HL-60 (cell line): ENCODE measurements around the gene ATP2B3.
"Not testable (repeated sequence)": the region's sequence is repeated elsewhere in the genome, so short reads cannot be mapped to it uniquely, and the experiment has no call there.

Experiments
- DNase-seq, 2 experiments: peaks; one replicate each; pipeline ENCODE4 v3.0.0-alpha.2; 2010 to 2020; ENCODE audit warnings: low read depth in 1 of 2, low spot score in 1 of 2
- H3K27ac ChIP-seq: fragments of 250-450 bp; sonication (Bioruptor Pico); replicated peaks from 2 replicates; pipeline ENCODE4 v1.5.1; 2020; ENCODE audit warnings: mild to moderate bottlenecking, moderate library complexity
- H3K27me3 ChIP-seq: fragments of 250-450 bp; sonication (Bioruptor Pico); 2 replicates; pipeline ENCODE4 v1.5.1; 2021; ENCODE audit warnings: mild to moderate bottlenecking, moderate library complexity; ENCODE audit not compliant: insufficient read depth, poor library complexity, severe bottlenecking
- H3K4me3 ChIP-seq: replicated peaks from 2 replicates; pipeline ENCODE4 v1.5.1; 2011; ENCODE audit warnings: mild to moderate bottlenecking, control low read depth, low read length; ENCODE audit not compliant: insufficient read depth
- GABPA ChIP-seq: IDR thresholded peaks from 2 replicates; pipeline ENCODE4 v1.6.1; 2012; ENCODE audit warnings: low read depth
- POLR2AphosphoS5 ChIP-seq: IDR thresholded peaks from 2 replicates; pipeline ENCODE4 v1.6.1; 2012; ENCODE audit warnings: low read depth
- REST ChIP-seq: IDR thresholded peaks from 2 replicates; pipeline ENCODE4 v1.6.1; 2012; ENCODE audit warnings: low read depth; ENCODE audit not compliant: insufficient replicate concordance
- SPI1 ChIP-seq: IDR thresholded peaks from 2 replicates; pipeline ENCODE4 v1.6.1; 2012; ENCODE audit warnings: low read depth, mild to moderate bottlenecking, borderline replicate concordance
- TF ChIP-seq, protein P1 (sequence below): IDR thresholded peaks from one replicate; pipeline ENCODE4 v1.5.1; 2011; ENCODE audit warnings: low read length, control low read depth, inconsistent platforms; ENCODE audit not compliant: insufficient read depth

ATP2B3 gene

GRCh38 chrX:153602601-153603000 is 85.2 kb downstream of the ATP2B3 start:
- H3K27me3 ChIP-seq = no peaks in the 10 kb centered on the region
- no peak overlapping the region for H3K27ac ChIP-seq
- no peak for DNase-seq
- no peak overlapping the region for H3K4me3 ChIP-seq
- TF ChIP-seq POLR2AphosphoS5 = no peak

GRCh38 chrX:153603131-153603656 is 85.8 kb downstream of the ATP2B3 start:
- no peak overlapping the region for H3K4me3 ChIP-seq
- no peak for TF ChIP-seq REST
- TF ChIP-seq, protein P1, sequence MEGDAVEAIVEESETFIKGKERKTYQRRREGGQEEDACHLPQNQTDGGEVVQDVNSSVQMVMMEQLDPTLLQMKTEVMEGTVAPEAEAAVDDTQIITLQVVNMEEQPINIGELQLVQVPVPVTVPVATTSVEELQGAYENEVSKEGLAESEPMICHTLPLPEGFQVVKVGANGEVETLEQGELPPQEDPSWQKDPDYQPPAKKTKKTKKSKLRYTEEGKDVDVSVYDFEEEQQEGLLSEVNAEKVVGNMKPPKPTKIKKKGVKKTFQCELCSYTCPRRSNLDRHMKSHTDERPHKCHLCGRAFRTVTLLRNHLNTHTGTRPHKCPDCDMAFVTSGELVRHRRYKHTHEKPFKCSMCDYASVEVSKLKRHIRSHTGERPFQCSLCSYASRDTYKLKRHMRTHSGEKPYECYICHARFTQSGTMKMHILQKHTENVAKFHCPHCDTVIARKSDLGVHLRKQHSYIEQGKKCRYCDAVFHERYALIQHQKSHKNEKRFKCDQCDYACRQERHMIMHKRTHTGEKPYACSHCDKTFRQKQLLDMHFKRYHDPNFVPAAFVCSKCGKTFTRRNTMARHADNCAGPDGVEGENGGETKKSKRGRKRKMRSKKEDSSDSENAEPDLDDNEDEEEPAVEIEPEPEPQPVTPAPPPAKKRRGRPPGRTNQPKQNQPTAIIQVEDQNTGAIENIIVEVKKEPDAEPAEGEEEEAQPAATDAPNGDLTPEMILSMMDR = no peak
- no peak for TF ChIP-seq GABPA
- no peak for TF ChIP-seq POLR2AphosphoS5
- no peak for TF ChIP-seq SPI1
- DNase-seq = no peak
- H3K27me3 ChIP-seq = no peaks in the 10 kb centered on the region
- no peak overlapping the region for H3K27ac ChIP-seq

DNA sequence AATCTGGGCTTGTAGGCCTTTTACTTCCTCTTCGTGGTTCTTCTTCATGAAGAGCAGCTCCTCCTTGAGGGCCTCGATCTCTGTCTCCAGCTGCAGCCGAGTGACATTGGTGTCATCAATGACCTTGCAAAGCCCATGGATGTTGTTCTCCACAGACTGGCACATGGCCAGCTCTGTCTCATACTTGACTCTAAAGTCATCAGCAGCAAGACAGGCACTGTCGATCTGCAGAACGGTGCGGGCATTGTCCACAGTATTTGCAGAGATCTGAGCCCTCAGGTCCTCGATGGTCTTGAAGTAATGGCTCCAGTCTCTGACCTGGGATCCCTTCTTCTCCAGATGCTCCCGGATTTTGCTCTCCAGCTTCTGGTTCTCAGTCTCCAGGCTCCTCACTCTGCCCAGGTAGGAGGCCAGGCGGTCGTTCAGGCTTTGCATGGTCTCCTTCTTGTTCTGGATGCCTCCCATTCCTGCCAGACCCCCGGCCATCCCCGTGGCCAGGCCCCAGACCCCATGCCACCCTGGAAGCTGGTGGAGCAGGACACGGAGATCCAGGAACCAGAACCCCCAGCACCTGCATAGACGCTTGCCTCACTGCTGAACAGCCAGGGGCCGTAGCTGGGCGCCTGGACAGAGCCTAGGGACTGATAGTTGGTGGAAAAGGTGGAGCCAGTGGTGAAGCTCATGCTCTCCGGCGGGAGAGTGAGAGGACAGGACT is 87.4 kb downstream of the ATP2B3 start:
- DNase-seq = peak in 1 of 2 experiments; percentile 12
- H3K4me3 ChIP-seq, H3K27ac ChIP-seq, H3K27me3 ChIP-seq: not testable (repeated sequence)

DNA sequence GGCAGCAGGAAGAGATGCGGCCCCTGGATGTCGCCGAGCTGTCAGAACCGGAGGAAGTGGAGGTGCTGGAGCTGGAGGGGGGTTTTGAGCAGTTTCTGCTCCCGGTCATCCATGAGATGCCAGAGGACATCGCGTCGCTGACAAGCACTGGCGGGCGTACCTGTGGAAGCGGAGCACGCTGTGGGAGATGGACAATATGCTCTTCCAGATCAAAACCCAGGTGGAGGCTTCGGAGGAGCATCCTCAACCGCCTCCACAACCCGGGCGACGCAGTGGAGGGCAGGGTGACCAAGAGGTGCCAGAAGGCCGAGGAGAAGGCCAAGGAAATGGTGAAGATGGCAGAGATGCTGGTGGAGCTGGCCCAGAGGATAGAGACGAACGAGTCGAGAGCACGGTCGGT is 89.1 kb downstream of the ATP2B3 start:
- H3K27me3 ChIP-seq = no peaks in the 10 kb centered on the region
- TF ChIP-seq REST (no peak), POLR2AphosphoS5 (no peak), SPI1 (no peak), GABPA (no peak)
- TF ChIP-seq, protein P1 = no peak
- H3K4me3 ChIP-seq = no peak overlapping the region
- H3K27ac ChIP-seq = no peak overlapping the region
- DNase-seq = no peak

DNA sequence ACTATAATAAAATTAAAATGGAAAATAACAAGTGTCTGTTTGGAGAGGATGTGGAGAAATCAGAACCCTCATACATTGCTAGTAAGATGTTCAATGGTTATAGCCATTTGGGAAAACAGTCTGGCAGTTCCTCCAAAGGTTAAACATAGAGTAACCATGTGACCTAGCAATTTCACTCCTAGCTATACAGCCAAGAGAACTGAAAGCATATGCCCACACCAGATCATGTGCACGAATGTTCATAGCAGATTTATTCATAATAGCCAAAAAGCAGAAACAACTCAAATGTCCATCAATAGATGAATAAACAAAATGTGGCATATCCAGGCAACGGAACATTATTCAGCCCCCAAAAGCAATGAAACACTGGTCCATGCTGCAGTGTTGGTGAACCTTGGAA is 90.9 kb downstream of the ATP2B3 start:
- no peak for DNase-seq
- no peak overlapping the region for H3K27ac ChIP-seq
- no peak overlapping the region for H3K4me3 ChIP-seq
- TF ChIP-seq GABPA (no peak), SPI1 (no peak), POLR2AphosphoS5 (no peak), REST (no peak)
- TF ChIP-seq, protein P1 = no peak
- H3K27me3 ChIP-seq = no peaks in the 10 kb centered on the region
